HG03457 (cell line): ENCODE results near the gene RNPC3.
"Not testable (repeated sequence)": the region's sequence is repeated elsewhere in the genome, so short reads cannot be mapped to it uniquely, and the experiment has no call there.

Experiments
- ATAC-seq: cut with Tn5 transposase; IDR thresholded peaks from one replicate; pipeline ENCODE4 v1.9.1; 2021; ENCODE audit warnings: moderate number of reproducible peaks; ENCODE audit not compliant: unreplicated experiment

Gene RNPC3

DNA sequence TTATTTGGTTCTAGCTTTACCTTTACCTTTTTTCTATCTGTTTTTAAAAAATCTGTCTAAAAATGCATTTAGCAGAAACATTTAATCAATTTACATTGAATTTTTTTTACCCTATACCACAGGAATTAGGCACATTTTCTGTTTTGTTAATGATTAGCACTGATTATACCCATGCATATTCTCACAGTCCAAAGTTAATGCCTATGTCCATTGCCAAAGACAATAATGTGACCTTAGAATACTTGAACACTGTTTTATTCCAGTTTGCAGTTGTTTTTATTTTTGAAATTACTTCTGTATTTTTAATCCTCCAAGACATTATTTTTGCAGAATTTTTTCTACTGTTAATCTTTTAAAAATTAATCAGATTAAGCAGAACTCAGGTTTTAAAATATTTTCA is 34.9 kb downstream of the RNPC3 start:
- ATAC-seq: no peak

DNA sequence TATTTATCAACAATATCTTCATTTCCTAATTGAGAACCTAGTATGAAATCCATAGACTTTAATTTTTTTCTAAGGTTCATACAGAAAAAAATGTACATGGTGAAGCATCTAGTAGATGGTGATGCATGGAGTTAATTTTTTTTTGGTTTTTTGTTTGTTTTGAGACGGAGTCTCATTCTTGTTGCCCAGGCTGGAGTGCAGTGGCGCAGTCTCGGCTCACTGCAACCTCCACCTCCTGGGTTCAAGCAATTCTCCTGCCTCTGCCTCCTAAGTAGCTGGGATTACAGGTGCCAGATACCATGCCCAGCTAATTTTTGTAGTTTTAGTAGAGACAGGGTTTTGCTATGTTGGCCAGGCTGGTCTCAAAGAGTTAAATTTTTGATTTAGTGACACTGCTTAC is 35.6 kb downstream of the RNPC3 start:
- not testable (repeated sequence) for ATAC-seq

DNA sequence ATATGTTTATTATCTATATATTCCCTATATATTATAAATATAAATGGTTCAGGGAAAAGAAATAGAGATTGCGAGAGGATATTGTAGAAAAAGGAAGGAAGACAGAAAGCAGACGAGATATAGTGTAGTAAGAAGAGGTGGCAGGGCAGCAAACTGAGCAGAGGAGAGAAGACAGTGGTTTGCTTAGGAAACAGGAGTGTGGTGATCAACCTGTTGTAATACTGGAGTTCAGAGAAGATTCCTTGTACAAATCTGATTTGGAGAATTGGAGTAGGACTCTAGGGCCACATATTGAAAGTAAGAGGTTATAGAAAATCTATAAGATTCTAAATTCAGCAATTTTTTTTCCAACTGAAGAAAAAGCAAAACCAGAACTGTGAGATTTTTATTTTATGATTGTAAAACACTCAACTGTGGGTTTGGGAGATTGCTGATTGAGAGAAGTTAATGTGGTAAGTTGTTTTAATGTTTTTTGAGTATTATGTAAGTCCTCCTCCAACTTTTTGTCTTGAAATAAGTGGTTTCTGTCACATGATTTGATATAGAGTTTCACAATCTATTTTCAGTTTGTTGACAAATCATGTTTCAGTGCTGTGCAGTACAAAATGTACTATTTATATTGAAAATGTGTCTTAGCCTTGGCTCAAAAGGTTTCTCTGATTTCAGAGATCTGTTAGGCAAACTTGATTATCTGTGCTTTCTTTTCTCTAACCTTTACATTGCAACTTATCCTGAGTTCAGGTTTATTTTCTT is 36.3 kb downstream of the RNPC3 start:
- ATAC-seq: peak; percentile 48

DNA sequence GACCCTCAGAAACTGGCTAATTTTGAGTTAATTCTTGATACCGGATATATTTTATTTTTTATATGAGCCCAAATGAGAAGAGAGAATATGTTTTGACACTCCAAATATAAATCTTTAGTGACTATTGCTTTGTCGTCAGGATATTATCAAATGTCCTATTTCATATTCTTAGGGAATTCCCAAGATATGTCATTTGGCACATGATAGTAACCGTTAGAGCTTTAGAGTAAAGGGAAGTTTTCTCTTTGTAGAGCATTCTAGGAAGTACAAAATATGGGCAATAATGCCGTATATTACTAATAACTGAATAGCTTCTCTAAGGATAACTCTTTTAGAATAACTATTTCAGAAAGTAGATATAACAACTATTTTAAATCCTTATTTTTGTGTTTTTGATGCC is 37.6 kb downstream of the RNPC3 start:
- ATAC-seq: no peak

DNA sequence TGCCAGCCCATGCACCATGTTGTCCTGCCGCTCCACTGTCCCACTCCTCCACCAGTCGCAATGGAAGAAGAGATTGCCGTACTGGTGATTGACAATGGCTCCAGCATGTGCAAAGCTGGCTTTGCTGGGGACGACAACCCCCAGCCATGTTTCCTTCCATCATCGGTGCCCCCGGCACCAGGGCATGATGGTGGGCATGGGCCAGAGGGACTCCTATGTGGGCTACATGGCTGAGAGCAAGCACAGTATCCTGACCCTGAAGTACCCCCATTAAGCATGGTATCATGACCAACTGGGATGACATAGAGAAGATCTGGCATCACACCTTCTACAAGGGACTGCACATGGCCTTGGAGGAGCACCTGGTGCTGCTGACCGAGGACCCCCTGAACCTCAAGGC is 44.0 kb downstream of the RNPC3 start:
- no peak for ATAC-seq

DNA sequence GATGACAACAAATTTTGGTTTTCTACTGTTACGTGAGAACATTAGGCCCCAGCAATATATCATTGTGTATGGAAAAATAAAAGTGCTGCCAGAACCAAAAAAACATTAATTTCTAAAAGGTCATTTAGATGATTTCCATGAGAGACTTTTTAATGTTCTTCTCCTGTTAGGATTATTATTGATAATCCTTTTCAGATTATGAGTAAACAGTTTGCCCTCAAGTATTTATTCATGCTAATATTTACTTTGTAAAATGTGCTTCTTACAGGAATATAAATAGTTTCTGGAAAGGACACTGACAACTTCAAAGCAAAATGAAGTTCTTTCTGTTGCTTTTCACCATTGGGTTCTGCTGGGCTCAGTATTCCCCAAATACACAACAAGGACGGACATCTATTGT is 45.8 kb downstream of the RNPC3 start, which contains the start of gene AMY2B:
TSS of gene AMY2B (plus strand) at position 301 of the 400 bp plus-strand sequence. CDS start at position 315, 14 bp downstream.
- ATAC-seq: not testable (repeated sequence)

DNA sequence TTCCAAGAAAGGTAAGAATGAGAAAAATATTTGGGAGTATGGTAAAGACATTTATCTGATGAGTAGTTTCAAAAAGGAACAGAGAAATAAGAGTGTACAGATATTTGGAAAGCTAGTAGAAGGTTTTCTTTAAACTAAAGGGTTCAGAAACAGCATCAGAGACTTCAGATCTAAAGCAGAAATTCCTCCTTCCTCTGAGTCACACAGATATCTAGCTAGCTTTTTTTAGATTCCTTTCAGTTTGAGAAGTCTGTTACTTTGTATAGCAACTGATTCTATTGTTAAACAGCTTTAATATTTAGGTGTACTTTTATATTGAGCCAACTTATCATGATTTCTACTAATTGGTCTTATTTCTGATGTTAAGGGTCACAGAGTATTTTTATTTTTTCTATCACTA is 50.6 kb downstream of the RNPC3 start:
- no peak for ATAC-seq

DNA sequence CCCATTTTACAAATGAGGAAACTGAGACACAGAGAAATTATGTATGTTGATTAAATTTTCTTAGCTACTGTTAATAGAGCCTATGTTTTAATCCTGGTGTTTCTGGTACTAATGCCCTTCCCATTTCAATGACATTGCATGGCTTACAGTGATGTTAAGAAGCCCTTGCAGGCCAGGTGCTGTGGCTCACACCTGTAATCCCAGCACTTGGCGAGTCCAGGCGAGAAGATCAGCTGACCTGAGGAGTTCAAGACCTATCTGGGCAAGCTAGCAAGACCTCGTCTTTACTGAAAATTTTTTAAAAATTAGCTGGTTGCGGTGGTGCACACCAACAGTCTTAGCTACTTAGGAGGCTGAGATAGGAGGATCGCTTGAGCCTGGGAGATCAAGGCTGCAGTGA is 51.3 kb downstream of the RNPC3 start:
- not testable (repeated sequence) for ATAC-seq

DNA sequence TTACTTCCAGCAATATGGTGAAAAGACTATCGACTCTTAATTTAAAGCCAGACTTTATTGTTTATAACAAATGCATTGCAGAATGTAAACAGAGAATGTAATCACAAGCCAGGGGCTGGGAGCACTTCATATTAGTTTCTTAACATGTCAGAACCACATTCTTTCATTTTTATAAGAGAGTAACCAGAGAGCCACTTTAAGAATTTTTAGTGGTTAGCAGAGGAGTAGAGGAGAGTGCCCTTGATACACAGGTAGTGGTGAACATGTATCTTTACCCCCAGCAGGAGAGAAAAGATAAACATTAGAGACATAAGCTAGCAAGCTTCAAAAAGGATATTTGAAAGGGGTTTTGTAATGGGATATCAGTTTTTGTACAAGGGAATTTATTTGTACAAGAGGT is 57.0 kb downstream of the RNPC3 start:
- no peak for ATAC-seq

DNA sequence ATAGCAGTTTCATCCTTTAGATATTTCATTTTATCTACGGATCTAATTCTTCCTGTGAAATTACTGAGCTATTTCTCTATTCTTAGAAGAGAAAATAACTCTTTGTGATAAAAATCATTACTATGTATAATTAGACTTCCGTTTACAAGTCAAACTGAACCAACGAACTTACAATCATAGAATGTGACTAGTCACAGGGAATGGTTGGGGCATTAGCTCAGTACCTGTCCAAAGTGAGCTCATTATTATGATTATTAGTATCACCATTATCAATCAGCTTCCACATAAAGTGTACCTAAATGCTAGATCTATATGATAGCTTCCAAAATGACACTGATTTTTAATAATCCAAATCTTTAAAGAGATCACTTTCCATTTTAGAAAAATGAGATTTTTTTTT is 58.4 kb downstream of the RNPC3 start:
- no peak for ATAC-seq

DNA sequence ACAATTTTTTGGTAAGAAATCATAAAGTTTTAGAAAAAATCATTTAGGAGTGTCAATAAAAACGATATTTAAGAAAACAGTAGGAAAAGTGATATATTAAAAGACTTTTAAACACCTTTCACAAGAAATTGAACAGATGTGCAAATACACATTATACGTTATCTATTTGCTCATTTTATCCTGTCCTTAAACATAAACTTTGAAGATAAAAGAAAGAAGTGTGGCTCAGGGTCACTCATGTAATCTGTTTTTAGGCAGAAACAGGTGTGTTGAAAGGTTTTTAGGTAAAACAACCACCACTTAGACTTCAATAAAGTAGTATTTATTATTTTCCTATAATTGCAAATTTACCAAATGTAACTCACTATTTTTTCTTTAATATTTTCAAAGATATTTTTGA is 59.0 kb downstream of the RNPC3 start:
- no peak for ATAC-seq

DNA sequence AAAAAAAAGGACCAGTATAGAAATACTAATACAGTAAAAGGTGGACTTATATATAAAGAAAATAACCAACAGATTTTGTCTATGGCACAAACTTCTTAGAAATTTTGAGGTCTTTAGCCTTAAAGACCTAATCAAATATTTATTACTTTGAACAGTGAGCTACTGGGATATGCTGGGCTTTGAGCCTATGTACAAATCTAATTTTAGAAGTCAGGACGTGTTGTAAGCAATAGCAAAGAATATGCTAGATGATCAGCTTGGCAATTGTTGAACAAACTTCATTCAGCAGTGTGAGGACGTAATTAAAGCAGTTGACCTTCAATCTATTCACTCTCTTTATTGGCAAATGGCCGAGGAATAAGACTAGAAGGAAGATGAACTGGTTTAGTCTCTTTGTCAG is 77.2 kb downstream of the RNPC3 start:
- ATAC-seq: not testable (repeated sequence)
